Amygdala (tissue), 56 donors: ENCODE results near the gene PRPSAP1.
A peak's percentile ranks its signal among the peaks of the same experiment; 100 is the strongest.

Experiments used
- DNase-seq, 56 donors: peaks; one replicate each; lab custom pipeline; 2025; lab: John Stamatoyannopoulos, UW

PRPSAP1 gene, protein sequence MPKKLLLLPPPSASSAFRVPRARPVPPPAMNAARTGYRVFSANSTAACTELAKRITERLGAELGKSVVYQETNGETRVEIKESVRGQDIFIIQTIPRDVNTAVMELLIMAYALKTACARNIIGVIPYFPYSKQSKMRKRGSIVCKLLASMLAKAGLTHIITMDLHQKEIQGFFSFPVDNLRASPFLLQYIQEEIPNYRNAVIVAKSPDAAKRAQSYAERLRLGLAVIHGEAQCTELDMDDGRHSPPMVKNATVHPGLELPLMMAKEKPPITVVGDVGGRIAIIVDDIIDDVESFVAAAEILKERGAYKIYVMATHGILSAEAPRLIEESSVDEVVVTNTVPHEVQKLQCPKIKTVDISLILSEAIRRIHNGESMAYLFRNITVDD

DNA sequence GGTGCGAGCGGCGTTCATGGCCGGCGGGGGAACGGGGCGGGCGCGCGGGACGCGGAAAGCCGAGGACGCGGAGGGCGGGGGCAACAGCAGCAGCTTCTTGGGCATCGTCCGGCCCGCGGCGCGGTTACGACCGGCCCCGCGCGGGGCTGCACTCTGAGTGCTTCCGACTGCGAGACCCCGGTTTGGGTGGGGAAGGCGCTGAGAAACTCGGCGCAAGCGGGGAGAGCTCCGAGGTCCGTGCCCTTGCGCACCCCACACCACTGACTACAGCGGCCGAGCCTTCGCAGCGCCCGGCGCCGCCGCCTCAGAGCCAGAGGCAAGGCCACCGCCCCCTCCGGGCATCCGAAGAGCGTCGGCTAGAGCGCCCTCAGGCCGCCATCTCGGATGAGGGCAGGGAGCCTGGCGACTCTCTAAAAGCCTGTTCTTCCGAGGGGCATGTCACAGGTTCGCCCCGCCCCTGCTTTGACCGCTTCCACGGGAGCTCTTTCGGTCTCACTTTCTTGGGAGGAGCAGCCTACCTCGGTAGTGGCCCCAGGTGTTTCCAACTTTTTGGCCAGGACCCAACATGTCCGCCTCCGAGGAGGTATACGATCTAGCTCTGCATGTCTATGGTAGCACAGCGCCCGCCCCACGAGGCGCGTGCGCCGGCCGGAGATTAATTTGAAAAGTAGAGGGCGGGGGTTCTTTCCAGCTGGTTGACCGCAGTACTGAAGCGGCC is at the start of gene PRPSAP1:
Gene PRPSAP1 (minus strand): TSS at position 318 of the 718 bp plus-strand sequence. CDS start 213 bp downstream, at position 105.
- DNase-seq: peak; percentile 61 to 98 (median 88)

DNA sequence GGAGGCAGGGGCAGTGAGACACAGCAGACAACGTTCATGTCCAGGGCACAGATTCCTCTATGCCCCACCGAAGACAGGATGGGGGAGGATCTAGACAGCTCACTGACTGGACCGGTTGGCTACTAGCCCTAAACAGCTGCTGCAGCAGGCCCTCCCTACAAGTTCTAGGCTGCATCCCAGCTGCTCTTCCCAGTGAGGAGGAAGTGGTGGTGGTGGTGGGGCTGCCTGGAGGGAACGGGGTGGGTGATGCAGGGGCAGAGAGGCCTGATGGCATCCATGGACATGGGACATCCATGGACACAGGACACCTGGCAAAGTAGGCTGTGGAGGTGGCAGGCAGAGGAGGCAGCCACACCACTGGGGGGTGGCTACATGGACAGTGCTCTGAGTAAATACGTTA is 49.0 kb upstream of the PRPSAP1 start:
- DNase-seq: no peak

DNA sequence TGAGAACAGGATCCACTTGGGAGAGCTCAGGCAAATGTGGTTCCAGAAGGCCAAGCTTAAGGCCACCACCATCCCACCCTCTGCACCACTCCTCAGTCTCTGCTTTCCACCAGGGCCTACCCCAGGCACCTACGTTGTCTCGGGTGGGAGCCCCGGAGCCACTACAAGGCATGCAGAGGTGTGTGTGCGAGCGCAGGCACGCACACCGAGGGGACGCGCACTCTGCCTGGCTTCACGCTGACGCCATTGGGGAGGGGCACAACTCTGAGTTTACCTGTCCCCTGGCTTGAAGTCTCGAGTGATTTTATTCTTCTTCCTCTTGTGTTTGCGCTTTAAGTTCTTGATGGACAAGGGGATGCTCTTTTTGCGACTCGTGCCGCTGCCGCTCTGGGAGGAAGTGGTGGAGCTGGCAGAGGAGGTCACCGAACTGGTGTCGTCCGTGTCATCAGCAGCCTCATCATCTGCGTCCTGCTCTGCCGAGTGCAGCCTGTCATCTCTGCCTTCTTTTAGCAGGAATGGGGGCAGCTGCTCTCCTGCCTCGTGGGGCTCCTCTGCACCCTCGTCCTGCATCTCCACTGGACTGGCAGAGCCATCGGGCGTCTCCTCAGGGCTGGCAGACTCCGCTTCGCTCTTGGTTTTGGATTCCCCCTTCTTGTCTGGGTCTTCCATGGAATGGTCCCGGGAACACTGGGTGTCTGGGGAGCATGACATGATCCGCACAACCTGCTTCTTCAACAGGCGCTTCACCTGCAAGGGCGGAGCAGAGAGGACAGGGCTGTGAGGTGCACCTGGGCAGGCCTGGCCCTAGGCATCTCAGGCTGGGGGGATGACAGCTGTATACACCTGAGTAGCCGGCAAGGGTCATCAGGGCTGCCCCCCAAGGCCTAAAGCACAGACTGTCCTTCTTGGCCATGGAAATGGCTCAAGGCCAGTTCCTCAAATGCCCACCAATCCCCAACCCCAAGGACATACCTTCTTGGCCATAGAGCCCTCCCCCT is 45.8 kb upstream of the PRPSAP1 start:
- no peak for DNase-seq

DNA sequence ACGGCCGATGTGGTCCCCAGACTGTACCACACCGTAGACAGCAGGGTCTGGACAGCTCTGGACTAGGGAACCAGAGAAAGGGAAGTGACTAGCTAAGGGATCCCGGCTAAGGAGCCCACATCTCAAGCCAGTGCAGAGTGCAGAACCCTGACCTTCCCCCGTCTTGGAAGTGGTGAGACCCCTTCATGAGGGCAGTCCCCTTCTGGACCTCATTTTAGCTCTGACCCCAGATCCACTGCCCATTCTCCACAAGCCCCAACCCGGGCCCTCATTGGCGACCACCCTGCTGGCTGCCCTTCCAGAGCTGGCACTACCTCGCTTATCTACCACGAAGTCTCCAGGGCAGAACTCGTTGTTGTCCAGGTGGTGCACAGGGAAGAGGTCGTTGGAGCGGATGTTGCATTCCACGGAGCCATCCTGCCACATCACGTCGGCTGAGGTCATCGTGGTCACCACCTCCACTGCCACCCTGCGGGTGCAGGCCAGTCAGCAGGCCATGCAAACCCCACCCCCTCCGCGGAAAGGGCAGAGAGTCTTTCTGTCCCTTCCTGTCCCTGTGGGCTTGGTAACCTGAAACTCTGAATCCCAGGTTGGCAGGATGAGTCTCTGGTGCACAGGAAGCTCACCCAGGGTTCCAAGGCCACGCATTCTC is 44.9 kb upstream of the PRPSAP1 start:
- DNase-seq: no peak

DNA sequence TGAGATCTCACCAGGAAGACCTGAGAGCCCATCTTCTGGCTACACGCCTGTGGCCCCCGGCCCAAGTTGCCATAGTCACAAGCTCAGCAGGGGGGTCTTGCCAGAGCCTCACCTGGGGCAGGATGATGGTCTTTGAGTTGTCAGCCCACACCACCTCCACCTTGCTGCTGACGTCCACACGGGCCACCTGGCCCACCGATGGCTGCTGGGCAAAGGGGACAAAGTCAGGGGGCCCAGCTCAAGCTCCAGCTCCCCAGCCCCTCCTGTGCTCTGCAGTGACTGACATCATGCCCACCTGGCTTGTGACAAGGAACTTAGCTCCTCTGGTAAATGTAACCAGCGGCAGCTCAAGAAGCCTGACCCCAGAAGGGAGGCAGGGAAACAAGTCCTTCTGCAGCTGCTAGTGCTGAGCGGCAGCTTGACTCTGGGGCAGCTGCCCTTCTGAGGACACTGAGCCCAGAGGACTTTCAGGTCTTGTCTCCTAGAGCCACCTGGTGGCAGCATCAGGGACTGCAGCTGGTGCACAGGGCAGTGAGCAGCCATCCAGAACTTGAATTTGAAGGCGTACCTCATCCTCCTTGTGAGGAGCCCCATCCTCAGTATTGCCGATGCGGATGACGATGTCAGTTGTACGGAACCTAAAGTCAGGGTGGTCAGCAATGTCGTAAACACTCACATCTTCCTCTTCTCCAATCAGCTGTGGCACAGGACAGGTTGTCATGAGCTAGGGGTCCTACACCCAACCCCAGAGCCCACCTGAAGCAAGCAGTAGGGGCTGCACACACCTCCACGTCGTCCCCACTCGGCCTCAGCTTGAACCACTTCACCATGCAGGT is 44.2 kb upstream of the PRPSAP1 start:
- DNase-seq: peak; percentile 16 to 95 (median 76)

DNA sequence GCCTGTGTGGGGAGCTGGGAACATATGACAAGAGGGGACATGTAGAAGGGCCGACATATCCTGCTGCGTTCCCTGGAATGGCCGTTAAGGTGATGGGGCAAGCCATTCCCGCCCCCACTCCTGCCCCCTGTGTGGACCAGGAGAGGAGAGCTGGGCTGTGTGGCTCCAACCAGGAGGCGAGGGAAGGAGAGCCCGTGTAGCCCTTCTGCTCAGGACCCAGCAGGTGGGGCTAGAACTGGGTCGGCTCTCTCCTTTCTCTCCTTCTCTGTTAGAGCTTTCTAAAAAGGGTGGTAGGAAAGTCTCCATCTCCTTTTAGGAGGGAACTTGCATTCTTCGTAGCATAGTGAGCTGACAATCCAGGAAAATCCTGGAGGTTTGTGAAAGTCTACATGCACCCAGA is 43.5 kb upstream of the PRPSAP1 start:
- no peak for DNase-seq

DNA sequence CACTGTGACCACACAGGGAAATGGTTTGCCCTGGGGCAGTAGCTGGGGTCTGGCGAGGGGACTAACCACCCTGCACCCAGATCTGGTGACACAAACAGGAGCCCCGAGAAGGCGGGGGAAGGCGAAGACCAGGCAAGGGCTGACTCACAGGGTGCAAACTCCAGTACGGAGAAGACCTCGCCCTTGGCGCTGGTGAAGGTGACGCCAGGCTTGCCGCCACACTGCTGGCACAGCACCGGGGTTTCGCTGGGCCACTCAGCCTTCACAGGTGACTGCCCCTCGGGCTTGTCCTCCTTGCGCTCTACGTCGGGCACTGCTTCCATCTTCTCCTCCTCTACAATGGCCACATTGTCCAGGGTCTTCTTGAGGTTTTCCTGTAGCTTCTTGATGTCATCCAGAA is 42.3 kb upstream of the PRPSAP1 start:
- DNase-seq: no peak

DNA sequence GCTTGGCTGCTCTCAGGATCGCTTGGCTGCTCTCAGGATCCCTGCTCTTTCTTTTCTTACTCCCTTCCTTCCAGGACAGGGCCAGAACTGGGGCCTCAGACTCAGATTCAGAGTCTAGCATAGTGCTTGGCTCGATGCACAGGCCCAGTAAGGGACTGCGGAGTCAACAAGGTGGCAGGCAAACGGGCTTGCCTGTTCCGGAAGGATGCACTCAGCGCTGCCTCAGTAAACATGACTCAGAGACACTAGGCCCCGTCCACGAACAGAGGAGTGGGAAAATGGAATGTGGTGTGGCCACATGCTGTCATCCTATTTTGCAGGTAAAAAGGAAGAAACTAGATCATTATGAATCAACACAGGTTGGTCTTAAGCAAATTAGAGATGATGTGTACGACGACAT is 40.5 kb upstream of the PRPSAP1 start:
- DNase-seq: no peak

DNA sequence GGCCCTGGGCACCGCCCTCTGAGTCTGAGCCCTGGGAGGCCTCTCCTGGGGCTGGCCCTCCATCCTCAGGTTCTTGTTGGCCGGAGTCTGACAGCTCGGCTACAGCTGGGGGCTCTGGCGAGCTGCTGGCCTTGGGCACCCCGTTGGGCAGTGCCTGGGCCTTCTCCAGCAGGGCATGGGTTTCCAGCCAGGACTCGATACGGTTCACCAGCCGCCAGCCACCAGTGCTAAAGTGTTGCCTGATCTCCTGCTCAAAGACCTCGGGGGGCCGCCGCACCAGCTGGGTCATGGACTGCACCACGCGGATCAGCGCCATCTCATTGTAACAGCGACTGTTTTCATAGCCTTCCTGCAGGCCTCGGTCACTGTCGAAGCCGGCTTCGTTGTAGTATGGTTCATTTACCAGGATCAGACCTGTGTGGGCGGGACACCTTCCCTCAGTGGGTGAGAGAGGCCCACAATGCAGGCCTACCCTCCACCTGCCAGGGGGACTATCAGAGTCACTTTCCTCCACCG is 37.5 kb upstream of the PRPSAP1 start:
- no peak for DNase-seq

DNA sequence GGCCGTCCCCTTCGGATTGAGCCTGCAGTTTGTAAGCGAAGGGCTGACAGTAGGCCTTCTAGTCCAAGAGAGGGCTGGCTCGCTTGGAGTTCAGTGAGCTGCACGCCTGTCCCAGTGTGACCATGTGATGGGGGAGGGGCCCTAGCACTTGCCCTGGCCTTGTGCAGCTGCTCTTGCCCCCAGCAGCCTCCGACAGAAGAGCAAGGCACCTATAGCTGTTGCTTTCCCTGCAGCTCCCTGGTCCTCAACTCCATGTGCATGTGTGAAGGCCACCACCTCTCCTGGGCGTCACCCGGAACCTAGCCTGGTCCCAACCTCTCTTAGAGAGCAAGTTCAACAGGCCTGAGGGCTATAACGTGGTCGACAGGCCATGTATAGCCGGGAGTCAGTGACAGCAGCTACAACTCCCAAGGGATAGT is 36.3 kb upstream of the PRPSAP1 start:
- DNase-seq: peak in 1 of 56 donors; percentile 15

DNA sequence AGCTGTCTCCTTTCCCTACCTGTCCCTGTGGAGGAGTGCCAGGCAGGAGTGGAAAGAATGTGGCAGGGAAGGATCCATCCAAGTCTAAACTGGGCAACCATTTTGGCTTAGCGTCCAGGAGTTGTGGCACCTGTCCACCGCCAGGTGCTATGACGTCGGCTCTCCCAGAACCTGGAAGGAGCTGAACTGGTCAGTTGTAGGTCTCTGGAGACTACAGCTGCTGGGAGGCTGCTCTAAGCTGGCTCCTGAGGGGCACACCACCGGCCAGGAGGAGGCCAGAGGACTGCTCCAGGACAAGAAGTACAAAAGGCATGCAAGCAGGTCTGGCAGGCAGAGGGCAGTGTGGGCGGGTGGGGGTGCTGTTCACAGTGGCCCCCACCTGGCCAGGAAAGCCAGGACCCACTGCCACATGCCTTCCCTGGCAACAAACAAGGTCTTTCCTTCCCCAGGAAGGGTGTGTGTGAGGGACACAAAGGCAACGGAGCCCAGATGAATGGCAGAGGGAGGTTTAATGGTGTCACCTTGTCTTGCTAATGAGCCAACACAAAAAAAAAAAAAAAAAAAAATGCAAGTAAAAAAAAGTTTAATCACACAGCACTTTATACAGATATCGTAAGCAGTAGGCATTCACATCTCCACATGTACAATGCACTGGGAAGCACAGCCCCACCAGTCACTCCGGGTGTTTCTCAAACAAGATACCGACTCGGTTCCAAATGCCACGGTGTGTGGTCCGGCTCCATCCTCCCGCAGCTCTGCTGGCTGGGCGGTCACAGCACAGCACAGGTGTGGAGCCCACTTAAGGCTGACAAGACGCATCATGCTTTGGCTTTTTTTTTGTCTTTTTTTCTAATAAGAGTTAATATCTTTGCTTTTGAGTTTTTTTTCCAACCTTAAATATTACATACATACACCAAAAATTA is 35.5 kb upstream of the PRPSAP1 start:
- DNase-seq: no peak

DNA sequence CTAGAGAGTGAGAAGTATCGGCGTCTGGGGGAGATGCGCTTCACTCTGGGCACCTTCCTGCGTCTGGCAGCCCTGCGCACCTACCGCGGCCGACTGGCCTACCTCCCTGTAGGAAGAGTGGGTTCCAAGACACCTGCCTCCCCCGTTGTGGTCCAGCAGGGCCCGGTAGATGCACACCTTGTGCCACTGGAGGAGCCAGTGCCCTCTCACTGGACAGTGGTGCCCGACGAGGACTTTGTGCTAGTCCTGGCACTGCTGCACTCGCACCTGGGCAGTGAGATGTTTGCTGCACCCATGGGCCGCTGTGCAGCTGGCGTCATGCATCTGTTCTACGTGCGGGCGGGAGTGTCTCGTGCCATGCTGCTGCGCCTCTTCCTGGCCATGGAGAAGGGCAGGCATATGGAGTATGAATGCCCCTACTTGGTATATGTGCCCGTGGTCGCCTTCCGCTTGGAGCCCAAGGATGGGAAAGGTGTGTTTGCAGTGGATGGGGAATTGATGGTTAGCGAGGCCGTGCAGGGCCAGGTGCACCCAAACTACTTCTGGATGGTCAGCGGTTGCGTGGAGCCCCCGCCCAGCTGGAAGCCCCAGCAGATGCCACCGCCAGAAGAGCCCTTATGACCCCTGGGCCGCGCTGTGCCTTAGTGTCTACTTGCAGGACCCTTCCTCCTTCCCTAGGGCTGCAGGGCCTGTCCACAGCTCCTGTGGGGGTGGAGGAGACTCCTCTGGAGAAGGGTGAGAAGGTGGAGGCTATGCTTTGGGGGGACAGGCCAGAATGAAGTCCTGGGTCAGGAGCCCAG is 33.5 kb upstream of the PRPSAP1 start:
- no peak for DNase-seq

DNA sequence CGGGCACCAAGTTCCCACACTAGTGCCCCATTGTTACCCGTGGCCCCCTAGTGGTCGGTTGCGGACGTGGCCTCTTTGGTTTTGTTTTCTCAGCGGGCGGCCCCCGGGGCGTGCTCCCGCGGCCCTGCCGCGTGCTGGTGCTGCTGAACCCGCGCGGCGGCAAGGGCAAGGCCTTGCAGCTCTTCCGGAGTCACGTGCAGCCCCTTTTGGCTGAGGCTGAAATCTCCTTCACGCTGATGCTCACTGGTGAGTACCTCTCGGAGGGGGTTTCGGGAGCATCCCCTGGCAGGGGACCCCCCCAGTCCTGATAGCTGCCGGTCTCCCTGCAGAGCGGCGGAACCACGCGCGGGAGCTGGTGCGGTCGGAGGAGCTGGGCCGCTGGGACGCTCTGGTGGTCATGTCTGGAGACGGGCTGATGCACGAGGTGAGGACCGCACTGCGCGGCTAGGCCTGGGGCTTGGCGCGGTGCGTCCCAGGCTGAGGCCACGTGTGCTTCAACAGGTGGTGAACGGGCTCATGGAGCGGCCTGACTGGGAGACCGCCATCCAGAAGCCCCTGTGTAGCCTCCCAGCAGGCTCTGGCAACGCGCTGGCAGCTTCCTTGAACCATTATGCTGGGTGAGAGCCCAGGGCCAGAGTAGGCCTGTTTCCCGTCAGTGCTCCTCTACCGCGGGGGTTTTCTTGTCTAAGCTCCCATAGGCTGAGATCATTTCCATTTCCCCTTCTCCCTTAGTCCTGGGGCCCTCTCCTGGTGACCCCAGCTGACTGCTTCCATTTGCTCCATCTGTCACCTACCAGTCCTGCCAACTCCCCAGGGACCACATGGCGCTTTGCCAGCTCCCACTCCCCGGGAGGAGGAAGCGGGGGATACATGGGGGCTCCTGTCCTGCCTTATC is 32.4 kb upstream of the PRPSAP1 start:
- peak in 14 of 56 donors; percentile 12 to 65 (median 33) for DNase-seq

DNA sequence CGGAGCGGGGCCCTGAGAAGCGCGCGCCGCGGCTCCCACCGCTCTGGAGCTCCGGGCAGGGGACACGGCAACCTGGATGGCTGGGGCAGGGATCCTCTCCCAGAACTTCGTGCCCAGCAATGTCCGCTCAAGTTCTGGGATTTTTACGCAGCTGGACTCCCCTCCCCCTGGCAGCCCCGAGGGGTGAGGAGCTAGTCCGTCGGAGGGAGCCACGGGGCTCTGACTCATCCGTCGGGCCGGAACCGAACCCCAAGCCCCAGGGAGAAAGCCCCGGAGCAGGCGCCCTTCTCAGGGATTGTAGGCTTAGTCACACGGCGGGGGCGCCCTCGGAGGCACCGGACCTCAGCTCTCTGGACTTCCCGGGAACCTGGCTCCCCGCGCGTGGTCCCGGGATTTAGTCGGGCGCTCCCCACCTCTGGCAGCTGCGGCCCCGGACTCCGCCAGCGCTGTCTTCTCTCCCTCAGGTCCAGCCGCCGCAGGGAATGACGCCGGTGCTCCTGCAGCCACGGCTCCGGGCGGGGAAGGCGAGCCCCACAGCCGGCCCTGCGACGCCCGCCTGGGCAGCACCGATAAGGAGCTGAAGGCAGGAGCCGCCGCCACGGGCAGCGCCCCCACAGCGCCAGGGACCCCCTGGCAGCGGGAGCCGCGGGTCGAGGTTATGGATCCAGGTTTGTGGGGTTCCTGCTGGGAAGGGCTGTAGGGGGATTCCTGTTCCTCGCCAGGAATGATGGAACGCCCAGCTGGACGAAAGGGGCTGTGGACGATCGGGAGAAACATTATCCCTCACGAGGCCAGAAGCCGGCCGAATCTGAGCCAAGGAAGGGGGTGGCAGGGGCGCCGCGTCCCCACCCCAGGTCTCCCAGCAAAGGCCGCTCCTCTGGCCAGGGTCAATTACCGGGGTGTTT is 31.5 kb upstream of the PRPSAP1 start:
- DNase-seq: peak in 1 of 56 donors; percentile 10
